COLO668 (cell line): ENCODE data around the gene MTOR.

Source experiments
- DNase-seq: peaks from one replicate; lab custom pipeline; 2025; ENCODE audit not compliant: unreplicated experiment; lab: John Stamatoyannopoulos, UW

The MTOR gene

DNA sequence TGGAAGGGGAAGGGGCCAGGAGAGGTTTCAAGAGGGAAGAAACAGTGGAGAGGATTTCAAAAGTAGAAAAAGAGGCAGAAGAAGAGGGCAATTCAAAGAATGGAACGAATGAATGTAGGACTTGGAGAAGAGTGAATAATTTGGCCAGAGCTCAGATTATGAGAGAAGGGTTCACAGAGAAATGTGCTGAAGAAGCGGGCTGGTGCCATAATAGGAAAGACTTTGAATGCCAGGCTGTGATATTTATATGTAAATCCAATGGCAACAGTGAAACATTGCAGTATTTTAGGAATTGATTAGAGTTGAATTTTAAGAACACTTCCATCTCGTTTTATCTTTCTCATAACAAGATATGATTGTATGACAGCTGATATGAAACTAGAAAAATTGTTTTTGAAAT is 109.2 kb downstream of the MTOR start:
- DNase-seq, result no peak

DNA sequence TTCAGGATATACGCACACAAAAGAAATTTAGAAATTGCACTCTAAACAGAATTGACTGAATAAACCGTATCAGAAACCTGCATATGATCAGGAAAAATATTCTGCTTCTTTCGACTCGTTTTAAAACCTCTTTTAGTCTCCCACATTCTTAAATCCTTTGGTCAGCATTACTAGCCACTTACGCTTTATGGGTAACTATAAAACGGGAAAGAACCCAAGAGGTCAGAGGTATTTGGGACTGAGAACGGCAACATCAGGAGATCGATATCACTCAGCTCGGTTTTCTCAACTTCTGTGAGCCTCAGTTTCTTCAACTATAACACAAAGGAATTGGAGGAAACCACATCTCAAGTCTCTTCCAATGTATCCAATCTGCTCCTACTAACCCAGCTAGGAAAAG is 109.6 kb downstream of the MTOR start:
- no peak for DNase-seq

GRCh38 chr1:11151826-11152612 is 110.3 kb downstream of the MTOR start:
- no peak for DNase-seq

DNA sequence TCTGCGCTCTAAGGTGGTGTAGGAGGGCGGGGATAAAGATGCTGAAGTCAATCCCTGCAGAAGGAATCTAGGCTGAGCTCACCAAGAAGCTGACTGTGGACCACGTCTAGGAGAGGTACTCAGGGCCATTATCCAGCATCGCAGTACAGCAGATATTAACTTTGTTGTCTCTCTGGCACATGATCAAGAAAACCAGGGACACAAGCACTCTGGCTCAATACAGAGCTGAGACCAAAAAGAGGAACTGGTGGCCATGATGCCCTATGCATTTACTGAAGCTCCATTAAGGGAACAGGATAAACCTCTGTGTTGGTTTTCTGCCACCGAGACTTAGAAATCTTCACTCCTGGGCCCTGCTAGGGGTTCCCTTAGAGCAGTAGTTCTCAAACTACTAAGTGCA is 111.2 kb downstream of the MTOR start:
- DNase-seq, result no peak

DNA sequence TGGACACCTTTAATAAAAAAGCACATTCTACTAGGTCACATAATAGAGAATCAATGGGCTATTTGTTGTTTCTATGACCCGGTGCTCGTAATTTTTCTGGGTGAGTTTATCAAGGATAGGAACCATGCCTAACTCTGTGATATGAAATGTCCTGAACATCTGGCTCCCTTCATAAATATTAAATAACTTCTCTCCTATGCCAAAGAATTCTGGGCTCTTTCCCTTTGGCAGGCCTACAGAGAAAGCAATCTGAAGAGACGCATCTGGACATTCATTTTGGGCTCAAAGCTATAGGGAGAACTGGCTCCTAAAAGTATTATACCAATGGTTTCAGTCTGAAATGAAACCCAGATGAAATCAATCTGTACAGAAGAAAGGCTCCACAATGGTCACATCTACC is 112.0 kb downstream of the MTOR start:
- DNase-seq, result no peak

GRCh38 chr1:11147197-11147770 is 115.1 kb downstream of the MTOR start:
- DNase-seq, result no peak

- DNase-seq, result no peak
Observed at GRCh38 chr1:11145741-11146140, 116.6 kb downstream of the MTOR start.

GRCh38 chr1:11144570-11145256 is 117.6 kb downstream of the MTOR start:
- DNase-seq, result no peak

DNA sequence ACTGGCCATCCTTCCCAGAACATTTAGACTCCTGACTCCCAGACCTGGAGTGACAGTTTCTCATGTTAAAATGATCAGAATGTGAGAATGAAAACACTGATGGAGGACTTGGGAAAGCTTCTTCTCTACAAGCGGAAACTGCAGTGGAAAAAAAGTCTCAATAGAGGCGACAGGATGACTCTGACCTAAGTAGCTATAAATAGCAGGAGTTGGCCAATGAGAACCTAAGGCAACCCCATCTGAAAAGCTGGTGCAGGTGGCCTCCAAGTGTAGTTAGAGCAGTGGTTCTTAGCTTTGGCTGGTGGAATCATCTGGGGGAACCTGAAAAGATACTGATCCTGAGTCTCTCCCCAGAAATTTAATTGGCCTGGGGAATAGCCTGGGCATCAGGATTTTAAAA is 118.4 kb downstream of the MTOR start:
- no peak for DNase-seq

GRCh38 chr1:11143401-11143800 is 119.0 kb downstream of the MTOR start:
- DNase-seq, result no peak

DNA sequence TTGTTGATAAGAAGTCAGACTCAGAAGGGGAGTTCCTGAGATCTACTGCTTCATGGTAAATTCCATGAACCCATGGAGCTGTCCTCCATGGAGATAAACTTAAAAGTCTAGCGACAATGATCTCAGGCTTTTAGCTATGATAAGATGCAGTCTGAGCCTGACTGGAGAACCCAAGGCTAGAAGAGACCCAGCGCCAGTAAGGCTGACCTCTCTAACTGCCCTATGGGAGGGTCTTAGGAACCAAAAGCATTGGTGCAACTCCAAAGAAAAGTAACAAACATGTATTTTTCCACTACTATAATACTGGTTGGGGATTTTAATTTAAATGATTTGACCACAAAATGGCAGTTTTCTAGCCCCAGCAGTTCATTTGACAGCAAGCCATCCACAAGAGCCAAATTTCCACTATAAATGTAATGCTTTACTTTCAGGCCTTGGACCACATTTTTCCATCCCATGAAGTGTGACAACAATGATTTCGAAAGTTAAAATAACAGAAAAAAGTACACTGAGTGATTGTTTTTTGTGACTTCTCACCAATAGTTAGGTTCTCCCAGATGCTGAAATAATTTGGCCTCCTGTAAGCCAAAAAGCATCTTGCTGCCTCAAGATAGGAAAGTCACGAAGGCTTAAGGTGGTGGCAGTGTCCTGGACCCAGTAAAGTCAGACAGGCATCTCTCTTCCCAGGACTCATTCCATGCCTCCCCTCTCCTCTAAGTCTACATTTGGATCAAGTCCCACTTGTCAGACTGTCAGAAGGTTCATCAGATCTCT is 119.5 kb downstream of the MTOR start:
- no peak for DNase-seq

GRCh38 chr1:11138952-11139351 is 123.4 kb downstream of the MTOR start:
- DNase-seq, result no peak

GRCh38 chr1:11138029-11138428 is 124.3 kb downstream of the MTOR start:
- no peak for DNase-seq

DNA sequence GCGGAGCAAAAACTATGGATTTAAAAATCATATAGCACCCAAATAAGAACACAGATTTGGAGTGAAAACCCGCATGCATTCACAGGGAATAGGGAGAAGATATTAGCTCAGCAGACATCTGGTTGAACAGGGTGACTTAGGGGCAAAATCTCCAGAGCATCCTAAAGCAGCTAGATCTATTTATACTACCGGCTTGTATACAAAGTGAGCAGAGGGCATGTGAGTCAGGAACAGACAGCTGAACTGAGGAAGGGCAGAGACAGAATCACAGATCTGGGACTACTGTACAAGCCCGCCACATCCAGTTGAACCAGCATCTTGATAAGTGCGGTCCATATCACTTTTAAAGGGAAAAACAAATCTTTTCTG is 127.5 kb downstream of the MTOR start:
- DNase-seq, result no peak

GRCh38 chr1:11134251-11134897 is 128.0 kb downstream of the MTOR start:
- no peak for DNase-seq

DNA sequence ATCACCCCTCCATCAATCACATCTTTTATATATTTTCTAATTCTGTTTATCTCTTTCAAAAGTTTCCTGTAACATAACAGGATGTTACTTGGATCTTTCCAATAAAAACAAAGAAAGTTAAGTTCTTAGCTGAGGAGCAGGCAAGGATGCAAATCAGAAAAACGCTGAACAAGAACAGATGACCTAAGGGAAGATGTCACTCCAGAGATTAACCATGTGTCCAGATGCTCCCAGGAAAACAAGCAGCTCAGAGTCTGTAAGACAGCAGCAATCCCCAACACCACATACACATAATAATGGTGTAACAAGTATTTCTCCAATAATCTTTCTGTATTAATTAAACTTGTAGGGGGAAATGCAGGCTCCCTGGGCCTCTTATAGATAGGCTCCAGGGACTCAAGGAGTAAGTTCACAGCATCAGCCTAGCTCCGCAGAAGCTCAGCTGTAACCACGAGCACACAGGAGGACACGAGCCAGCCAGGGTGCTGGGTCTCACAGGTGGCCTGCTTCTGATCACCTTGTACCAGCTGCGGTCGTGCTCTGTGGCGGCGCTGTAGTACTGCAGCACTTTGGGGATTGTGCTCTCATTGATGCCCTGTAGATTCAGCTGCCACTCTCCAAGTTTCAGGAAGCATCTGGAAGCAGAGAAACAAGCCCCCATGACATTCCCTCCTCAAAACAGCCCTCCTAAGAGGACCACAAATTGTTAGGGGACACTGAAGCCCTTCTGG is 129.6 kb downstream of the MTOR start:
- DNase-seq, result no peak

DNA sequence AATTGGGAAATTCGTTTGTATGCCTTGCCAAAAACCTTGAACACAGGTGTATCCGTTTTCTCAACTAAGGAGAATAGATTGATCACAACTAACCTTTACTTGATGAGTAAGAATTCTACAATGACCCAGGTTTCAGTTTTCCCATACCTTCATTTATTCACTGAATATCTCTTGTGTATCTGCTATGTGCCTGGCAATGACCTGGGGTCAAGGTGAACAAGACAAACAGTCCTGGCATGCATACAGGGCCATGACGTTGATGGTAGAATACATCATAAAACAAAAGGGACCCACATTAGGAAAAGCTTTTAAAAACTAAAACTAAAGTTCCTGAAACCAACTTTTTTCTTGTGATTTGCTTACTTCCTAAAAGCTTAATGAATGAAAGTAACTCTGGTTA is 130.5 kb downstream of the MTOR start:
- DNase-seq, result no peak

DNA sequence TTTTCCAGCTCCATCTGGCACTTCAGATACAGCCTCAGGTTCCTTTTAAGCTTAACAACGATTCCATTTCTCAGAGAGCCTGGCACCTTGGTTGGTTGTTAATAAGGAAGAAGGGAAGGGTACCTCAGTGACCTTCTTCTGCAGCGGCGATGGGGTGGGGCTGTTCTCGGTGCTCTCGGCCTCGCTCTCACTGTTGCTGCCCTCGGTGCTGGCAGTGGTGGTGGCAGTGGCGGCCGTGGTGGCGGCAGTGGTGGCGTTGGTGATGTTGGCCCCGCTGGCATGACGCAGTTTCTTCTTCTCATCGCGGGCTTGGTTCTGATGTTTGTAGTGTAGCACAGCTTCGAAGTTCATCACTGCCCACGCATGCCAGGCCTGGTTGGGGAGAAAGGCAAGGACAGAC is 131.9 kb downstream of the MTOR start:
- DNase-seq, result no peak

GRCh38 chr1:11129649-11130390 is 132.5 kb downstream of the MTOR start:
- DNase-seq, result no peak

GRCh38 chr1:11126569-11126968 is 135.8 kb downstream of the MTOR start:
- DNase-seq, result no peak
